Trophoblast cell (in vitro differentiated cells and primary cell): ENCODE data around the gene HECW1.

Experiments
- DNase-seq, 2 donors: peaks; one replicate each; pipeline ENCODE4 v3.0.0-alpha.2; 2016
- H2AFZ ChIP-seq: 2 replicates; pipeline ENCODE4 v1.6.1; 2013; ENCODE audit warnings: low read length, moderate library complexity, mild to moderate bottlenecking; ENCODE audit not compliant: insufficient read depth, poor library complexity
- H2AK5ac ChIP-seq: 2 replicates; pipeline ENCODE4 v1.6.1; 2013; ENCODE audit warnings: mild to moderate bottlenecking, low read length
- H2BK120ac ChIP-seq: 2 replicates; pipeline ENCODE4 v1.6.1; 2013; ENCODE audit warnings: low read length, mild to moderate bottlenecking, moderate library complexity; ENCODE audit not compliant: insufficient read depth, poor library complexity
- H2BK12ac ChIP-seq: 2 replicates; pipeline ENCODE4 v1.6.1; 2013; ENCODE audit warnings: mild to moderate bottlenecking, low read length, moderate library complexity
- H2BK5ac ChIP-seq: 2 replicates; pipeline ENCODE4 v1.6.1; 2013; ENCODE audit warnings: low read length, low read depth, moderate library complexity, mild to moderate bottlenecking; ENCODE audit not compliant: poor library complexity
- H3K14ac ChIP-seq: 2 replicates; pipeline ENCODE4 v1.6.1; 2013; ENCODE audit warnings: mild to moderate bottlenecking, low read length
- H3K18ac ChIP-seq: 2 replicates; pipeline ENCODE4 v1.6.1; 2013; ENCODE audit warnings: mild to moderate bottlenecking, low read length
- H3K23ac ChIP-seq: 2 replicates; pipeline ENCODE4 v1.6.1; 2013; ENCODE audit warnings: low read length
- H3K27ac ChIP-seq: 2 replicates; pipeline ENCODE4 v1.5.1; 2013; ENCODE audit warnings: low read depth, mild to moderate bottlenecking, inconsistent platforms, low read length, moderate library complexity
- H3K27me3 ChIP-seq: 2 replicates; pipeline ENCODE4 v1.6.1; 2013; ENCODE audit warnings: inconsistent platforms, mild to moderate bottlenecking, low read length, moderate library complexity; ENCODE audit not compliant: insufficient read depth
- H3K36me3 ChIP-seq, 2 experiments: 1 replicate in 1 of 2; 2 replicates in 1 of 2; pipeline ENCODE4 v1.6.1; 2013; ENCODE audit warnings: low read length in 2 of 2, mild to moderate bottlenecking in 2 of 2, moderate library complexity in 1 of 2; ENCODE audit not compliant: insufficient read depth in 2 of 2, control insufficient read depth in 1 of 2
- H3K4ac ChIP-seq: 2 replicates; pipeline ENCODE4 v1.6.1; 2013; ENCODE audit warnings: low read depth, mild to moderate bottlenecking, low read length, moderate library complexity
- H3K4me1 ChIP-seq, 2 experiments: 1 replicate in 1 of 2; 2 replicates in 1 of 2; pipeline ENCODE4 v1.6.1; 2013; ENCODE audit warnings: low read length in 2 of 2, mild to moderate bottlenecking in 2 of 2, moderate library complexity in 1 of 2; ENCODE audit not compliant: insufficient read depth in 2 of 2, control insufficient read depth in 1 of 2
- H3K4me2 ChIP-seq: 2 replicates; pipeline ENCODE4 v1.6.1; 2013; ENCODE audit warnings: inconsistent platforms, mild to moderate bottlenecking, low read length, moderate library complexity
- H3K4me3 ChIP-seq: 2 replicates; pipeline ENCODE4 v1.5.1; 2013; ENCODE audit warnings: mild to moderate bottlenecking, low read depth, low read length, inconsistent platforms
- H3K79me1 ChIP-seq: one replicate; pipeline ENCODE4 v1.6.1; 2013; ENCODE audit warnings: low read length
- H3K79me2 ChIP-seq: 2 replicates; pipeline ENCODE4 v1.6.1; 2013; ENCODE audit warnings: low read length, mild to moderate bottlenecking; ENCODE audit not compliant: control insufficient read depth, insufficient read depth, poor library complexity
- H3K9ac ChIP-seq: 2 replicates; pipeline ENCODE4 v1.6.1; 2013; ENCODE audit warnings: mild to moderate bottlenecking, low read length
- H3K9me3 ChIP-seq: 2 replicates; pipeline ENCODE4 v1.6.1; 2013; ENCODE audit warnings: low read depth, mild to moderate bottlenecking, control low read depth, inconsistent platforms, low read length; ENCODE audit not compliant: insufficient read depth
- H4K12ac ChIP-seq: 2 replicates; pipeline ENCODE4 v1.6.1; 2013; ENCODE audit warnings: low read depth, mild to moderate bottlenecking, low read length, moderate library complexity
- H4K8ac ChIP-seq: 2 replicates; pipeline ENCODE4 v1.6.1; 2013; ENCODE audit warnings: low read depth, mild to moderate bottlenecking, low read length, moderate library complexity
- H4K91ac ChIP-seq: one replicate; pipeline ENCODE4 v1.6.1; 2013; ENCODE audit warnings: low read depth, mild to moderate bottlenecking, low read length, moderate library complexity
- WGBS: extraction: QIAGEN DNeasy Blood & Tissue Kit; methylation state at CpG from one replicate; pipeline ENCODE4 v1.1.7; 2013; ENCODE audit warnings: missing lambda C conversion rate; ENCODE audit not compliant: insufficient read length, insufficient coverage; ENCODE audit errors: extremely low coverage; 5-methylcytosine and 5-hydroxymethylcytosine counted together

Gene HECW1

GRCh38 chr7:43559946-43560335 is 447.5 kb downstream of the HECW1 start:
- Histone ChIP-seq H3K4me2 (no peak overlapping the region), H3K4ac (no peak overlapping the region), H2BK120ac (no peak overlapping the region), H4K12ac (no peak overlapping the region), H4K8ac (no peak overlapping the region), H3K27ac (no peak overlapping the region), H3K9me3 (peaks cover 2% of the 10 kb centered on the region), H2AK5ac (no peak overlapping the region), H2AFZ (no peak overlapping the region), H3K9ac (no peak overlapping the region), H3K14ac (no peak overlapping the region), H2BK5ac (no peak overlapping the region), H3K27me3 (no peaks in the 10 kb centered on the region), H4K91ac (no peak overlapping the region), H3K79me1 (no peaks in the 10 kb centered on the region), H3K23ac (no peak overlapping the region), H2BK12ac (no peak overlapping the region), H3K36me3 (no peaks in the 10 kb centered on the region), H3K18ac (no peak overlapping the region), H3K79me2 (no peaks in the 10 kb centered on the region), H3K4me3 (no peak overlapping the region), H3K4me1 (no peaks in the 10 kb centered on the region)
- peak; percentile 58 to 87 for DNase-seq
- whole genome bisulfite sequencing = no CpG with 5 or more reads among the region's 2 CpGs

GRCh38 chr7:43560742-43561330 is 448.4 kb downstream of the HECW1 start:
- Histone ChIP-seq H3K18ac (no peak overlapping the region), H2AFZ (no peak overlapping the region), H3K14ac (no peak overlapping the region), H3K9me3 (peaks cover 2% of the 10 kb centered on the region), H3K4ac (no peak overlapping the region), H4K12ac (no peak overlapping the region), H3K9ac (no peak overlapping the region), H3K36me3 (no peaks in the 10 kb centered on the region), H3K27me3 (no peaks in the 10 kb centered on the region), H2BK5ac (no peak overlapping the region), H3K27ac (no peak overlapping the region), H3K79me2 (no peaks in the 10 kb centered on the region), H3K4me1 (no peaks in the 10 kb centered on the region), H4K8ac (no peak overlapping the region), H3K79me1 (no peaks in the 10 kb centered on the region), H3K4me3 (no peak overlapping the region), H2BK12ac (no peak overlapping the region), H2AK5ac (no peak overlapping the region), H4K91ac (no peak overlapping the region), H3K4me2 (no peak overlapping the region), H3K23ac (no peak overlapping the region), H2BK120ac (no peak overlapping the region)
- no CpG with 5 or more reads among the region's 7 CpGs for WGBS
- peak; percentile 92 for DNase-seq

GRCh38 chr7:43562383-43562782 is 449.9 kb downstream of the HECW1 start:
- Histone ChIP-seq H3K4me2 (no peak overlapping the region), H3K4ac (no peak overlapping the region), H2BK12ac (no peak overlapping the region), H3K18ac (no peak overlapping the region), H3K14ac (no peak overlapping the region), H4K8ac (no peak overlapping the region), H2BK120ac (no peak overlapping the region), H3K4me1 (no peaks in the 10 kb centered on the region), H3K79me2 (no peaks in the 10 kb centered on the region), H3K23ac (peak overlapping the region; percentile 41), H3K9me3 (peaks cover 2% of the 10 kb centered on the region), H3K27me3 (no peaks in the 10 kb centered on the region), H2AK5ac (no peak overlapping the region), H2AFZ (no peak overlapping the region), H2BK5ac (no peak overlapping the region), H4K91ac (no peak overlapping the region), H3K27ac (no peak overlapping the region), H3K36me3 (no peaks in the 10 kb centered on the region), H3K4me3 (no peak overlapping the region), H3K79me1 (no peaks in the 10 kb centered on the region), H3K9ac (no peak overlapping the region), H4K12ac (no peak overlapping the region)
- WGBS = no CpG with 5 or more reads among the region's 3 CpGs
- no peak for DNase-seq

- H3K4me3 ChIP-seq = no peak overlapping the region
- no peaks in the 10 kb centered on the region for H3K79me2 ChIP-seq
- no peak overlapping the region for H3K4ac ChIP-seq
- H4K8ac ChIP-seq = no peak overlapping the region
- no peaks in the 10 kb centered on the region for H3K4me1 ChIP-seq
- H3K4me2 ChIP-seq = no peak overlapping the region
- no peak overlapping the region for H3K9ac ChIP-seq
- no peak overlapping the region for H2BK12ac ChIP-seq
- no peak overlapping the region for H4K91ac ChIP-seq
- H3K18ac ChIP-seq = no peak overlapping the region
- H2AK5ac ChIP-seq = no peak overlapping the region
- H2BK120ac ChIP-seq = no peak overlapping the region
- no CpG with 5 or more reads among the region's 6 CpGs for WGBS
- no peak overlapping the region for H3K14ac ChIP-seq
- no peak overlapping the region for H4K12ac ChIP-seq
- no peak for DNase-seq
- no peak overlapping the region for H2BK5ac ChIP-seq
- no peaks in the 10 kb centered on the region for H3K36me3 ChIP-seq
- no peaks in the 10 kb centered on the region for H3K79me1 ChIP-seq
- no peaks in the 10 kb centered on the region for H3K9me3 ChIP-seq
- H3K23ac ChIP-seq = no peak overlapping the region
- no peaks in the 10 kb centered on the region for H3K27me3 ChIP-seq
- H2AFZ ChIP-seq = no peak overlapping the region
- H3K27ac ChIP-seq = no peak overlapping the region
Observed at GRCh38 chr7:43565786-43566185, 453.3 kb downstream of the HECW1 start.
